Memory B cell (primary cell): ENCODE measurements around the gene MRPL48.

Source experiments
- ATAC-seq: fragments of 150-1000 bp; cut with Tn5 transposase; 2 replicates; pipeline ENCODE4 v1.10.0; 2021; ENCODE audit warnings: low read depth, mild to moderate bottlenecking, moderate library complexity
- DNase-seq, 2 donors: peaks; one replicate each; pipeline ENCODE4 v3.0.0; 2022; ENCODE audit warnings: low spot score in 2 of 2
- H3K27ac Mint-ChIP-seq: one replicate; pipeline ENCODE4 v1.8.0; 2022; ENCODE audit warnings: mild to moderate bottlenecking, moderate library complexity, mixed read lengths
- H3K27me3 Mint-ChIP-seq: one replicate; pipeline ENCODE4 v1.8.0; 2022; ENCODE audit warnings: mixed read lengths
- H3K36me3 Mint-ChIP-seq: one replicate; pipeline ENCODE4 v1.8.0; 2022; ENCODE audit warnings: mild to moderate bottlenecking, mixed read lengths
- H3K4me1 Mint-ChIP-seq: one replicate; pipeline ENCODE4 v1.8.0; 2022; ENCODE audit warnings: mixed read lengths
- H3K4me3 Mint-ChIP-seq: one replicate; pipeline ENCODE4 v1.8.0; 2022; ENCODE audit warnings: mild to moderate bottlenecking, moderate library complexity, mixed read lengths
- H3K9me3 Mint-ChIP-seq: one replicate; pipeline ENCODE4 v1.8.0; 2022; ENCODE audit warnings: mixed read lengths

The MRPL48 gene

GRCh38 chr11:73787051-73787642 lies 527 bp upstream of the MRPL48 start:
- peak overlapping the region; percentile 95 for H3K27ac Mint-ChIP-seq
- DNase-seq (no peak), ATAC-seq (no peak)
- no peaks in the 10 kb centered on the region for H3K27me3 Mint-ChIP-seq
- H3K36me3 Mint-ChIP-seq: peaks cover 1% of the 10 kb centered on the region
- peaks cover 3% of the 10 kb centered on the region for H3K4me1 Mint-ChIP-seq
- no peaks in the 10 kb centered on the region for H3K9me3 Mint-ChIP-seq
- peak overlapping the region; percentile 97 for H3K4me3 Mint-ChIP-seq

GRCh38 chr11:73789279-73789670 lies 1.6 kb downstream of the MRPL48 start:
- DNase-seq: no peak
- no peak for ATAC-seq
- Mint-ChIP-seq H3K36me3 (peaks cover 5% of the 10 kb centered on the region), H3K4me1 (peaks cover 6% of the 10 kb centered on the region), H3K27me3 (no peaks in the 10 kb centered on the region), H3K27ac (peak overlapping the region; percentile 24), H3K9me3 (no peaks in the 10 kb centered on the region), H3K4me3 (peak overlapping the region; percentile 22)

GRCh38 chr11:73792584-73792983 lies 4.9 kb downstream of the MRPL48 start:
- H3K9me3 Mint-ChIP-seq: no peaks in the 10 kb centered on the region
- H3K27ac Mint-ChIP-seq: no peak overlapping the region
- no peak overlapping the region for H3K4me3 Mint-ChIP-seq
- peaks cover 9% of the 10 kb centered on the region for H3K36me3 Mint-ChIP-seq
- no peaks in the 10 kb centered on the region for H3K27me3 Mint-ChIP-seq
- H3K4me1 Mint-ChIP-seq: peaks cover 9% of the 10 kb centered on the region
- no peak for ATAC-seq
- DNase-seq: no peak

GRCh38 chr11:73795925-73796632 lies 8.4 kb downstream of the MRPL48 start:
- H3K27ac Mint-ChIP-seq: no peak overlapping the region
- DNase-seq (no peak), ATAC-seq (no peak)
- H3K4me3 Mint-ChIP-seq: no peak overlapping the region
- peaks cover 11% of the 10 kb centered on the region for H3K4me1 Mint-ChIP-seq
- no peaks in the 10 kb centered on the region for H3K9me3 Mint-ChIP-seq
- H3K36me3 Mint-ChIP-seq: peaks cover 13% of the 10 kb centered on the region
- no peaks in the 10 kb centered on the region for H3K27me3 Mint-ChIP-seq

- no peaks in the 10 kb centered on the region for H3K27me3 Mint-ChIP-seq
- H3K4me3 Mint-ChIP-seq: no peak overlapping the region
- no peak overlapping the region for H3K27ac Mint-ChIP-seq
- no peaks in the 10 kb centered on the region for H3K9me3 Mint-ChIP-seq
- H3K36me3 Mint-ChIP-seq: peaks cover 13% of the 10 kb centered on the region
- DNase-seq: no peak
- peaks cover 11% of the 10 kb centered on the region for H3K4me1 Mint-ChIP-seq
- ATAC-seq: no peak
Observed at GRCh38 chr11:73797457-73797856, 9.8 kb downstream of the MRPL48 start.

- Mint-ChIP-seq H3K27ac (no peak overlapping the region), H3K36me3 (peaks cover 11% of the 10 kb centered on the region), H3K27me3 (no peaks in the 10 kb centered on the region), H3K9me3 (no peaks in the 10 kb centered on the region), H3K4me1 (peaks cover 10% of the 10 kb centered on the region), H3K4me3 (no peak overlapping the region)
- no peak for ATAC-seq
- no peak for DNase-seq
Observed at GRCh38 chr11:73800276-73800806, 12.7 kb downstream of the MRPL48 start.

- no peak for ATAC-seq
- H3K9me3 Mint-ChIP-seq: no peaks in the 10 kb centered on the region
- no peaks in the 10 kb centered on the region for H3K27me3 Mint-ChIP-seq
Observed at GRCh38 chr11:73801136-73801535, 13.5 kb downstream of the MRPL48 start.

GRCh38 chr11:73804712-73805111 lies 17.0 kb downstream of the MRPL48 start:
- Mint-ChIP-seq H3K27me3 (no peaks in the 10 kb centered on the region), H3K4me3 (no peak overlapping the region), H3K27ac (no peak overlapping the region), H3K36me3 (peaks cover 16% of the 10 kb centered on the region), H3K4me1 (peaks cover 6% of the 10 kb centered on the region), H3K9me3 (no peaks in the 10 kb centered on the region)
- no peak for ATAC-seq
- no peak for DNase-seq

More at GRCh38 chr11:73801136-73801535, 13.5 kb downstream of the MRPL48 start:
- Mint-ChIP-seq H3K4me1 (peaks cover 10% of the 10 kb centered on the region), H3K36me3 (peaks cover 13% of the 10 kb centered on the region), H3K27ac (no peak overlapping the region), H3K4me3 (no peak overlapping the region)
- DNase-seq: no peak

GRCh38 chr11:73808052-73808451 lies 20.4 kb downstream of the MRPL48 start:
- H3K4me1 Mint-ChIP-seq: peaks cover 8% of the 10 kb centered on the region
- no peak for ATAC-seq
- no peaks in the 10 kb centered on the region for H3K9me3 Mint-ChIP-seq
- H3K27me3 Mint-ChIP-seq: no peaks in the 10 kb centered on the region
- DNase-seq: no peak
- H3K36me3 Mint-ChIP-seq: peaks cover 20% of the 10 kb centered on the region
- no peak overlapping the region for H3K27ac Mint-ChIP-seq
- H3K4me3 Mint-ChIP-seq: no peak overlapping the region

GRCh38 chr11:73810637-73811036 lies 23.0 kb downstream of the MRPL48 start:
- H3K4me3 Mint-ChIP-seq: no peak overlapping the region
- H3K27me3 Mint-ChIP-seq: no peaks in the 10 kb centered on the region
- no peak overlapping the region for H3K27ac Mint-ChIP-seq
- ATAC-seq (no peak), DNase-seq (no peak)
- peaks cover 7% of the 10 kb centered on the region for H3K4me1 Mint-ChIP-seq
- no peaks in the 10 kb centered on the region for H3K9me3 Mint-ChIP-seq
- peaks cover 18% of the 10 kb centered on the region for H3K36me3 Mint-ChIP-seq

- Mint-ChIP-seq H3K36me3 (peaks cover 12% of the 10 kb centered on the region), H3K27me3 (no peaks in the 10 kb centered on the region), H3K9me3 (no peaks in the 10 kb centered on the region), H3K4me3 (no peak overlapping the region), H3K27ac (no peak overlapping the region), H3K4me1 (peaks cover 5% of the 10 kb centered on the region)
- ATAC-seq (no peak), DNase-seq (no peak)
Observed at GRCh38 chr11:73812234-73812633, 24.6 kb downstream of the MRPL48 start.

GRCh38 chr11:73814812-73815211 lies 27.1 kb downstream of the MRPL48 start:
- ATAC-seq (no peak), DNase-seq (no peak)
- Mint-ChIP-seq H3K4me1 (peaks cover 2% of the 10 kb centered on the region), H3K36me3 (peaks cover 11% of the 10 kb centered on the region), H3K27ac (no peak overlapping the region), H3K4me3 (no peak overlapping the region), H3K9me3 (no peaks in the 10 kb centered on the region), H3K27me3 (no peaks in the 10 kb centered on the region)

GRCh38 chr11:73818846-73819245 lies 31.2 kb downstream of the MRPL48 start:
- Mint-ChIP-seq H3K4me3 (no peak overlapping the region), H3K36me3 (peaks cover 17% of the 10 kb centered on the region), H3K4me1 (peaks cover 6% of the 10 kb centered on the region), H3K27ac (no peak overlapping the region), H3K27me3 (no peaks in the 10 kb centered on the region), H3K9me3 (no peaks in the 10 kb centered on the region)
- DNase-seq (no peak), ATAC-seq (no peak)

GRCh38 chr11:73830261-73830660 lies 42.6 kb downstream of the MRPL48 start:
- Mint-ChIP-seq H3K27me3 (no peaks in the 10 kb centered on the region), H3K9me3 (no peaks in the 10 kb centered on the region), H3K36me3 (peaks cover 32% of the 10 kb centered on the region), H3K4me1 (peaks cover 3% of the 10 kb centered on the region), H3K4me3 (no peak overlapping the region), H3K27ac (no peak overlapping the region)
- ATAC-seq (no peak), DNase-seq (no peak)

GRCh38 chr11:73833067-73833466 lies 45.4 kb downstream of the MRPL48 start:
- ATAC-seq (no peak), DNase-seq (no peak)
- no peak overlapping the region for H3K4me3 Mint-ChIP-seq
- peaks cover 28% of the 10 kb centered on the region for H3K36me3 Mint-ChIP-seq
- H3K9me3 Mint-ChIP-seq: no peaks in the 10 kb centered on the region
- no peak overlapping the region for H3K27ac Mint-ChIP-seq
- peaks cover 3% of the 10 kb centered on the region for H3K4me1 Mint-ChIP-seq
- no peaks in the 10 kb centered on the region for H3K27me3 Mint-ChIP-seq
